Liver (tissue), 3 donors: ENCODE measurements around the gene MACROD1.

Experiments used
- ATF3 ChIP-seq: IDR thresholded peaks from 2 replicates; pipeline ENCODE4 v1.6.1; 2016; ENCODE audit warnings: antibody characterized with exemption
- CTCF ChIP-seq: fragments of 150-350 bp; IDR thresholded peaks from 2 replicates; pipeline ENCODE4 v1.5.1; 2017; ENCODE audit warnings: improper control_type of control experiment, low read depth, low read length; ENCODE audit not compliant: missing input control
- EGR1 ChIP-seq, 2 donors: IDR thresholded peaks; 2 replicates each; pipeline ENCODE4 v1.6.1; 2016 to 2018; ENCODE audit warnings: antibody characterized with exemption in 2 of 2, low read depth in 2 of 2
- FOXA2 ChIP-seq: IDR thresholded peaks from 2 replicates; pipeline ENCODE4 v1.6.1; 2016; ENCODE audit warnings: antibody characterized with exemption
- GABPA ChIP-seq, 2 donors: IDR thresholded peaks in 1 of 2; conservative IDR thresholded peaks in 1 of 2; 2 replicates each; pipeline ENCODE4 v1.6.1; 2016; ENCODE audit warnings: antibody characterized with exemption in 2 of 2, mild to moderate bottlenecking in 1 of 2, moderate library complexity in 1 of 2
- HNF4G ChIP-seq: IDR thresholded peaks from 2 replicates; pipeline ENCODE4 v1.6.1; 2016; ENCODE audit warnings: antibody characterized with exemption
- MAX ChIP-seq: IDR thresholded peaks from 2 replicates; pipeline ENCODE4 v1.6.1; 2016; ENCODE audit warnings: antibody characterized with exemption
- REST ChIP-seq: IDR thresholded peaks from 2 replicates; pipeline ENCODE4 v1.6.1; 2016; ENCODE audit warnings: antibody characterized with exemption, mild to moderate bottlenecking
- RXRA ChIP-seq, 2 donors: IDR thresholded peaks; 2 replicates each; pipeline ENCODE4 v1.6.1; 2017 to 2018; ENCODE audit warnings: antibody characterized with exemption in 2 of 2, mild to moderate bottlenecking in 1 of 2
- SP1 ChIP-seq: IDR thresholded peaks from 2 replicates; pipeline ENCODE4 v1.6.1; 2018; ENCODE audit warnings: antibody characterized with exemption, mild to moderate bottlenecking
- TAF1 ChIP-seq: conservative IDR thresholded peaks from 2 replicates; pipeline ENCODE4 v1.6.1; 2016; ENCODE audit warnings: antibody characterized with exemption, mild to moderate bottlenecking
- YY1 ChIP-seq: IDR thresholded peaks from 2 replicates; pipeline ENCODE4 v1.6.1; 2016; ENCODE audit warnings: antibody characterized with exemption, mild to moderate bottlenecking
- ZBTB33 ChIP-seq: IDR thresholded peaks from 2 replicates; pipeline ENCODE4 v1.6.1; 2016; ENCODE audit warnings: antibody characterized with exemption
- donor health status: healthy.
- donor health status: healthy.

GRCh38 chr11:64100782-64101353, 65.0 kb downstream of the MACROD1 start:
- TF ChIP-seq CTCF, result no peak
- no peak for TF ChIP-seq GABPA (IDR thresholded peaks at IDR 0.05 in 1 of 2, conservative IDR thresholded peaks at IDR 0.05 in 1 of 2)
- no peak for TF ChIP-seq FOXA2
- no peak for TF ChIP-seq YY1
- TF ChIP-seq RXRA (IDR thresholded peaks at IDR 0.05), result no peak
- no peak for TF ChIP-seq TAF1
- no peak for TF ChIP-seq EGR1 (IDR thresholded peaks at IDR 0.05; ENCODE audit: low read depth in 2 of 2)
- TF ChIP-seq SP1, result no peak
- no peak for TF ChIP-seq REST
- no peak for TF ChIP-seq ATF3
- TF ChIP-seq HNF4G, result no peak
- no peak for TF ChIP-seq ZBTB33
- TF ChIP-seq MAX, result no peak
